LHCN-M2 (cell line): ENCODE data around the gene DIO1. TPM values are rescaled to one million over a fixed set of nuclear protein-coding genes. Genes with fewer than 3 reads are reported as not detected.

ENCODE experiments used
- DNase-seq: peaks from one replicate; pipeline ENCODE4 v3.0.0-alpha.2; 2012; ENCODE audit warnings: low read depth
- total RNA-seq: library from RNA; depleted of rRNA; stranded (reverse); fragments of >200 nt; gene quantifications from 2 replicates; pipeline ENCODE4 v1.2.3, GENCODE V29; 2014

DIO1 gene
- total RNA-seq, 1 experiment from 2014 or later = not detected

GRCh38 chr1:53894644-53895043 lies 657 bp downstream of the DIO1 start:
- DNase-seq = no peak

DNA sequence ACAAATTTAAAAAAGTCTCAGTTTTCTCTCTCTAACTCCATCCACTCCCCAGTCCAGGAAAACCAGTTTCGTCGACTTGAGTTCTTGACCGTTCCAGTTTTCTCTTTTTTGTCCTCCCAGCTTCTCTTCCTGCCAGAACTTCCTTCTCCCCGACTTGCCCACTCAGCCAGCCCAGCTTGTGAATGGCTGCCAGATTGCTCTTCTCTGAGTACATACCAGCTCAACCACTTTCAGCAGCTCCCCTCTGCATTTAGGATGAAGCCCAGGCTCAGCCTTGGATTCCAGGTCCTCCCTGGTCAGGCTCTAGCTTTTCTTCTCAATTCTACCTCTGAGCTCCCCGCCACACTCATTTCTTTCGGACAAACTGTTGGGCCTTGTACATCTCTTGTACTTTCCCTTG lies 1.4 kb downstream of the DIO1 start:
- no peak for DNase-seq

DNA sequence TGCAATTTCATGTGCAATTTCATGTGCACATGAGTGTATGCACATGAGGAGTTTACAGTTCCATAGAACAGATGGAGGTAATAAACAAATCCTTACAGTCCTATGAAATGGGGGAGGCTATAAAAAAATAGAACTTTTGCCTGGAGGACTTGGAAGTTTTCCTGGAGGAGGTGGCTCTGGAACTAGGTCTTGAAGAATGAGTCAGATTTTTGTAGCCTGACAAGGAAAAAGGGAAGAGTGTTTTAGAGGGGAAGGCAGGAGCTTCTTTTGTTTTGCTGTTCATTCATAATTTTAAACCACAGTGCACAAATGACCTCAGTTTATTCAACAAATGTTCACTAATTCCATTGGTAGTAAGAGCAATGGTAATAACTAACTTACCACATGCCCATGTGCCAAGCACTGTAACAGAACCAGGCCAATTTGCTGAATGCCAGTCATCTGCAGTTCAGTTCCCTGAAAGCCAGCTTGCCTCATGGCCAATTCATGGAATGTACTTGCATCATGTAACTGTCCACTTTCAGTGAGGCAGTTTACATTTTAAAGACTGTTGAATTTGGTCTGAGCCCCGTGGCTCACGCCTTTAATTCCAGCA lies 2.7 kb downstream of the DIO1 start:
- DNase-seq = peak; percentile 66

- DNase-seq = peak; percentile 56
Measured at GRCh38 chr1:53899206-53899628, 5.2 kb downstream of the DIO1 start.

DNA sequence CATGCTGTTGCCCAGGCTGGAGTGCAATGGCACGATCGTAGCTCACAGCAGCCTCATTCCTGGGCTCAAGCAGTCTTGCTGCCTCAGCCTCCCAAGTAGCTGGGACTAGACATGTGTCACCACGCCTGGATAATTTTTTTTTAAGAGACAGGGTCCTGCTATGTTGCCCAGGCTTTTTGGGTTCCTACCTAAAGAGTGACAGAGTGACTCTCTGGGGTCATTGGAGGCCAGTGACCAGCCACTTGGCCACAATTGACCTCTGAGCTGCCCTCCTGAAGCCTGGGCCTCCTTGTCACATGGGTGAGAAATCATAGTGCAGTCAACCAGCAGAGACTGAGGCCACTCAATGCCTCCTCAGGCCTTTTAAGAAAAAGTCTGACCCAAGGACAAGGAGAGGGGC lies 5.7 kb downstream of the DIO1 start:
- no peak for DNase-seq

DNA sequence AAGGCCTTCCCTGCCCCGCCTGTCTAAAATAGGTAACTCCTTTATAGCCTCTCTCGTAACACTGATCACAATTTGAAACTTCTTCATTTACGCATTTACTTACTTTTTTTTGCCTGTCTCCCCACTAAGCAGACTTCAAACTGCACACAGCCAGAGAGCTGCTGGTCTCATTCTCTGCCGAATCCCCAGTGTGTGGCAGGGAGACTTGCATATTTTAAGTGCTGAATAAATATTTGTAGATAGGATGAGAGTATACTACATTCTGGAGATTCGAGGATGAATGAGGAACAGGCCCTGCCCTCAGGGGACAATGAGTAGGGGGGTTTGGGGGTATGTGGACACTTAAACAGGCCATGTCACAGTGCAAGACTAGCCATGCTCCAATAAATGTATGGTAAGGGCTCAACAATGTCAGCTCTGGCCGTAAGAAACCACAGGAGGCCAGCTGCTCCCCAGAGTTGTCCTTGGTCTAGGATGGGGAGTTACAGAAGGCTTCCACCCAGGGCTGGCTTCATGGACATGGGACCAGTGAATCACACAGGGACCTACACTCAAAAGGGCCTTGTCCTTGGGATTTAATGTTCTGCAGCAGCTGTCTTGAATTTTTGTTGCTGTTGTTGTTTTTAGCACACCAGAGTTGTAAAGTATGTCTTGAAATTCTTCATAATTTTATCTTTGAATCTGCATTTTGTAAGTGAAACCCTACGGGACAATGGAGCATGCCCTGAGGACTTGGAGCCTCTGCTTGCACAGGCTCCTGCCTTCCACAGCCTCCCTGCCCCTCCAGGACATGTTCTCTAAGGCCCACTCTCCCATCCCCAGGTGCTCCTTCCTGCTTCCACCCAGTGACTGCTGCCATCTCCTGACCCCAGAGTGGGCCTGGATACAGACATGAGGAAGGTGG lies 8.5 kb downstream of the DIO1 start:
- DNase-seq = peak; percentile 68

DNA sequence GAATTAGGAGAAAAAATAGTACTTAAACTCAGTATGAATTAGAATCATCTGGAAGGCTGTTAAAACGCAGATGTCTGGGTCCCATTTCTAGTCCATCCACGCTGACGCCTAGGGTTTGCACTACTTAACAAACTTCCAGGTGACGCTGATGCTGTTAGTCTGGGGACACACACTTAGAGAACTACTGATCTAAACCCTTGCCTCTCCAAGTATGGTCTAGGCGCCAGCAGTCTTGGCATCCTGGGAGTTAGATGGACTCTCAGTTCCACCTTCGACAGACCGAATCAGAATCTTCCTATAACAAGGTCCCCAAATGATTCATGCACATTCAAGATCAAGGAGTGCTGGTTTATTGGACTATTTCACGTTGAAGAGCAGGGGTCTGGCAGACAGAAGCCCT lies 11.5 kb downstream of the DIO1 start:
- DNase-seq = no peak

GRCh38 chr1:53906121-53906520 lies 12.1 kb downstream of the DIO1 start:
- DNase-seq = no peak

DNA sequence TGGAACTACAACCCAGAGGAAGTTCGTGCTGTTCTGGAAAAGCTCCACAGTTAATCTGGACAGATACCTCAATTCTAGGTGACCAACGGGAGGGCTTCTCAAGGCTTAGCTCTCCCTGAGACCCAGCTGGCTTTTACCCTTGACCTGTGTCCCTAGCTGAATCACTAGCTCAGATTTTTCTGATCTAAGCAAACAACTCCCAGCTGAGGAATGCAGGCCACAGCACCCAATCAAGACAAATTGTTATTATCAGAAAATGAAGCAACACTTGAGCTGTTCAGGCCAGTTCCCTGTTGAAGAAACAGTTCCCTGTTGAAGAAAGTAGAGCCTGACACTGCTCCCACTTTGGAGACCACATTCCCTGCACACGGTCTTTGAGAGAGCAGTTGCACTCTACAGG lies 16.0 kb downstream of the DIO1 start:
- DNase-seq = no peak

GRCh38 chr1:53911442-53911841 lies 17.5 kb downstream of the DIO1 start:
- DNase-seq = no peak

DNA sequence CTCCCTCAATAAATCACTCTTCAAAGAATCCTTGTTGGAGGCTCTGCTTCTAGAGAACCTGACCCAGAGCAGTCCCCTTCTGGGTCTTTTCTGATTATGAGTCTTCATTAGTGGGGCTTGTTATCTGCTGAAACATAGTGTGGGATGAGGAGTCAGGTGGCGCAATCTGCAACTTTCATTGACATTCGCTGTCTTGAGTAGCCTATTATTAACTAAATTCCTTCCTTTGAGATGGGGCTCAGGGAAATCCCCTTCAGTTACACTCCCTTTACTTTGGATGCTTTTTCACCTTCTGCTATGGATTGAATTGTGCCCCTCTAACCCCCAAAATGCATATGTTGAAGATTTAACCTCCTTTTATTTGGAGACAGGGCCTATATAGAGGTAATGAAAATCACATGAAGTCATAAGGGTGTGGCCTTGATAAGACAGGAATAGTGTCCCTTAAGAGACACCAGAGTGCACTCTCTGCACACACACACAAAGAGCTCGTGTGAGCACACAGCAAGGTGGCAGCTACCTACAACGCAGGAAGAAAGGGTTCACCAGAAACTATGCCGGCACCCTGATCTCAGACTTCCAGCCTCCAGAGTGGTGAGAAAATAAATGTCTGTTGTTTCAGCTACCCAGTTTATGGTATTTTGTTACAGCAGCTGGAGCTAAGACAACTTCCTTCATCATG lies 19.5 kb downstream of the DIO1 start:
- DNase-seq = no peak

- DNase-seq = no peak
Measured at GRCh38 chr1:53918343-53918742, 24.4 kb downstream of the DIO1 start.

GRCh38 chr1:53919675-53920066 lies 25.7 kb downstream of the DIO1 start:
- peak; percentile 48 for DNase-seq

DNA sequence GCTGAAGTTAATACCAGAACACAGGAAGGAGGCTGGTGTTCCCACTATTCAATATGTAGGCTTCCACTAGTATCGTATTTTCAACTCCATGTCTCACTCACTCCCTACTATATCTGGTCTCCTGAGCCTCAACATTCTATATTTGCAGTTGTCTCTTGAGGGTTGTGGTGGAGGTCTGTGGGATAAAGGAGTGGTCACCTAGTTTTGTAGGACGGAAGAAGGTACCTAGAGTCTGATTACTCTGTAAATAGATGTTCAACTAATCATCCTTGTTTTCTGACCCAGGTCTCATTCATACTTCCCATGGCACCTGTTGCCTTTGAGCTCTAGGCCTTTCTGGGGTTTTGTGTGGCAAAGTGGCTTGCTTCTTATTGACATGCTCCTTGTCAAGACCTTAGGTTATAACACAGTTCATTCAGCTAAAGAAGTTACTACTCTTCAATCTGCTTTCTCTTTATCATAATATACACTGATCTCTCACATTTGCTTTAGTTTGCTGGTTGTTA lies 33.4 kb downstream of the DIO1 start:
- no peak for DNase-seq

GRCh38 chr1:53929246-53929960 lies 35.4 kb downstream of the DIO1 start:
- no peak for DNase-seq

DNA sequence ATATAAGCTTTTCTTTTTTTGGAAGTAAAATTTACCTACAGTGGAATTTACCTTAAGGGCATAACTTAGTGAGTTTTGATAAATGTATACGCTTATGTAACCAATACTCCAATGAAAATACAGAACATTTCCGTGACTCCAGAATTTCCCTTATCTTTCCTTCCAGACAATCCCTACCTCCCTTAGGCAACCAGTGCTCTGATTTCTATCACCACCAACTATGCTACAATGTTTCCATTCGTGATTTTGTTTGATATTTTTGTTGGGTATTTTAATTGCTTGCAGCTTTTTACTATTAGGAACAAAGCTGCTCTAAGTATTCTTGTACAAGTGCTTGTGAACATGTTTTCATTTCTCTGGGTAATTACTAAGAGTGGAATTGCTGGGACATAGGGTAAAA lies 36.9 kb downstream of the DIO1 start:
- DNase-seq = no peak

GRCh38 chr1:53931523-53931922 lies 37.5 kb downstream of the DIO1 start:
- DNase-seq = no peak

- DNase-seq = no peak
Measured at GRCh38 chr1:53934170-53934765, 40.3 kb downstream of the DIO1 start.

DNA sequence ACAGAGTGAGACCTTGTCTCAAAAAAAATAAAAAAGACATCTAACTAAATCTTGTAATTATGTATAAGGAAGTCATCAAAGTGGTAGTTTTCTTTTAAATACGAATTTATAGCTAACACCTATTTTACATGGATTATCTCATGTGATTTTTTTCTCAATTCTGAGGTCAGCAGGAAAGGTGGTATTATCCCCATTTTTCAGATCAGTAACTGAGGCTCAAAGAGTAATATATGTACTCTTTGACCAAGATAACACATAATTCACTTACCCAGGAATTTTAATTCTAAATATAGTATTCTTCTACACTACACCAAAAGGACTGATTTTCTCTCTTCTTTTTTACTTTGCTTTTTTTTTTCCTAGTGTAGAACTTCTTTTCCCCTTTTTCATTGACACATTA lies 42.4 kb downstream of the DIO1 start:
- no peak for DNase-seq

- DNase-seq = peak; percentile 23
Measured at GRCh38 chr1:53938136-53938830, 44.3 kb downstream of the DIO1 start.
